DMS153 treated with DMSO at 0.1 percent for 48 hours (cell line): ENCODE data around the gene RNU1-2.
A peak's percentile ranks its signal among the peaks of the same experiment; 100 is the strongest.
"Not testable (repeated sequence)": the region's sequence is repeated elsewhere in the genome, so short reads cannot be mapped to it uniquely, and the experiment has no call there.

Experiments
- DNase-seq: peaks from one replicate; lab custom pipeline; 2025; ENCODE audit not compliant: unreplicated experiment; lab: John Stamatoyannopoulos, UW

Gene RNU1-2

DNA sequence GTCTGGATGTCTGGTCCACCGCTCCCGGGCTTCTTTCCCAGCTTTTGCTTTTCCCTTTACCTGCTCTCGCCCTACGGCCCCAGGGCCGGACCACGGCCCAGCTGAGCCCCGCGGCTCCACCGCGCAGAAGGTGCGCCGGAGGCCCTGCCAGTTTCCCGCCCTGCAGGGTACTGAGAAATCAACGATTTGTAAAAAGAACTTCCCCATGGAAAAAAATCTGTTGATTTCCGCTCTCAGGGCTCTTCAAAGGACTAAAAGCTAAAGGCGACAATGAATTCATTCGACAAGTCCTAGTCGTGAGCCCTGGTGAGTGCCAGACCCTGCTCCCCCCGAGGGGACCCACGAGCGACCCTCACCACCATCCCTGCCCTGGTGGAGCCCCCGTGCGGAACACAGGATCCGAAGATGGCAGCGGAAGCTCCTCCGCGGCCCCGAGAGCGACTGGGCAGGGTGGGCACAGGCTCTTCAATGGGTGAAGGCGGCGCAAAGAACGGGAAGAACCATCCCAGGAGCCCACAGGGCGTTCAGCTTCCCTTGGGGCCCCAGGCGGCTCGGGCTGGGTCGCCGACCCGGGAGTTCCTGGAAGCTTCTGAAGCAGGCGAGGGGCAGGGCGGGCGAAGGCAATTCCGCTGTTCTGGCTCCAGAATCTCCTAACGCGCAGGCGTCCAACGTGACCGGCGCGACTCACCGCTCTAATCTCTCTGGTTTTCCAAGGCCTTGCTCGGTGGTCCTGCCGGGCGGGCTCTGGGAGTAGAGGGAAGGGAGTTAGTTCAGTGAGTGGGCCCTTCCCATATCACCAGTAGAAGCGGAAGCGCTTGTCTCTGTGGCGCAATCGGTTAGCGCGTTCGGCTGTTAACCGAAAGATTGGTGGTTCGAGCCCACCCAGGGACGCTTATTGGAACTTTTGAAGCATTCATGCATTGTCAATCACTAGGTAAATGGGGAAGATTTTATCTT, 6.6 kb upstream of the RNU1-2 start:
- no peak for DNase-seq

DNA sequence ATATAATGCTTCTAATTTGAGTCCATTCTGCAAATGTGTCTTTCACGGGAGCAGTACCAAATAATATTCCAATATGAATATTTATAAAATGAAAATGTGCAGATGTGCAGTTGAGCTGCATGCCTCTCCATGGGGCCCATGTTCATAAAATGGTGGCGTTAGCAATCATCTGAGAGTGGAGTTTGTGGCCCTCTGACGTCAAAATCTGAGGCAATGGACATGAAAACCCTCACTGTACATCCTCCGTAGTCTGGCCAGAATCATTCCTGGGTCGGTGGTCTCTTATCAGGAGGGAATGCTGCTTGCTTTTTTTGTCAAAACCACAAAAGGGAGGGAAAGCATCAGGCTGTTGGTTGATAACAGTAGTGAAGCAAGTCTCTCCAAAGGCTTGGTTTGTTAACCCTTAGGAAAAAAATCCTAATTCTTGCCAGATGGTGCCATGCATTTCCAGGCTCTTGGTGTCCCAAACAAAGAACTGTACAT, 5.2 kb upstream of the RNU1-2 start:
- not testable (repeated sequence) for DNase-seq

DNA sequence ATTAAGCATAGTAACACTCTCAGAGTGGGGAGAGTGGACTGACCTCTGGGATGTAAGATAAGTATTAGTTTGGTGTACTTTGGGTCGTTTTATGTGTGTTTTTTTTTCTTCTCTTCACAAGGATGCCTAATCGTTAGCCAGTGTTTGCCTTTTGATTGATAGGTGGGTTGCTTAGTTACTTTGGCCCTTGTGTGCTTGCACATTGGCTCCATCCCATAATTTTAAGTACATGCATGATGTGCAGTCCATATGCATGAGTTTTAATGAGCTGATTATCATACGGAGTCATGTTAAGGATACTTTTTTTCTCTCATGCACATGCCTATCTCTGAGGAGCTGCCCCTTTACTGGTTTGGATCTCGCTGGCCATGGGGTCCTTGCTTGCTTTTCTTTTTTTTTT, 4.7 kb upstream of the RNU1-2 start:
- not testable (repeated sequence) for DNase-seq

DNA sequence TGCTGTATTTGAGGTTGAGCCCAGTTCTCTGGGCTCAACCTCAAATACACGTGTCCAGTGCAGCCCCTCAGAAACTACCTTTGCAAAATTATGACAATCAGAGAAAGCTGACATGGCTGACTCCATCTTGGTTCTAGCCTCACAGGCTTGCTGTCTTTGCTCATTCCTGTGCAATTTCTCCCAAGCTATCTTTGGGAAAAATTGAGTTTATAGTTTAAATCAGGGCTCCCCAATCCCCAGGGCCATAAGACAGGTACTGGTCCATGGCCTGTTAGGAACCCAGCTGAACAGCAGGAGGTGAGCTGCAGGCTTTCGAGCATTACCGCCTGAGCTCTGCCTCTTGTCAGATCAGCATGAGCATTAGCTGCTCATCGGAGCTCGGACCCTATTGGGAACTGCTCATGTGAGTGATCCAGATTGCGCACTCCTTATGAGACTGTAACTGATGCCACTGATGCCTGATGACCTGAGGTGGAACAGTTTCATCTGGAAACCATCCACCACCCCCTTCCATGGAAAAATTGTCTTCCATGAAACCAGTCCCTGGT, 2.7 kb upstream of the RNU1-2 start:
- not testable (repeated sequence) for DNase-seq

DNA sequence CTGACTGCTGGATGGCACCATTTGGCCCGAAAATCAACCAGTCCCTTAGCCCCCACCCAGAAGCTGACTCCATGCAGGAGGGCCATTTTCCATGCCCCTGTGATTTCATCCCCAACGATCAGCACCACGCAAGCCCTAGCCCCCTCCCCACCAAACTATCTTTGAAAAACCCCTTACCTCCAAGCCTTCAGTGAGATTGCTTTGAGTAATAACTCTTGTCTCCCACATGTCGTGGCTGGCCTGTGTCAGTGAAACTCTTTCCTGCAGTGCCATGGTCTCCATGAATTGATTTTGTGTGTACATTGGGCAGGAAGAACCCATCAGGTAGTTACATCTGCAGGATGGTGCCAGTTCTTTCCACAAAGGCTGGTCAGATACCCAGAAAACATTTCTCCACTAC, 2.0 kb upstream of the RNU1-2 start:
- not testable (repeated sequence) for DNase-seq

DNA sequence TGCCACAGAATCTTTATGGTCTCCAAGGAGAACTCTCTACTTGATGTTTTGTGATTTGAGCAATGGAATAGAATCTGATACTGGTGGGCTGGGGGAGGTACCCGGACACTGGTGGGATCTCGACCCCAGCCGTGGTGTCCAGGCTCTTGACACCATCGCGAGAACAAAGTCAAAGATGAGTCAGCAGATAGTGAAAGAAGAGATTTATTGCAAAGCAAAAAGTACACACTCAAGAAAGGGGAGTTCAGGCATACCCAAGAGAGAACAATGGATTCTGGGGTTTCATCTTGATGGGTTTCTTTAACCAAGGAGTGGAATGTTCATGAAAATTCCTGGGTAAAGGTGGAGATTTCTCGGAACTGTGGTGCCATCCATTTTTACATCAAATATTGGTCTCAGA, 1.4 kb upstream of the RNU1-2 start:
- DNase-seq, result not testable (repeated sequence)

DNA sequence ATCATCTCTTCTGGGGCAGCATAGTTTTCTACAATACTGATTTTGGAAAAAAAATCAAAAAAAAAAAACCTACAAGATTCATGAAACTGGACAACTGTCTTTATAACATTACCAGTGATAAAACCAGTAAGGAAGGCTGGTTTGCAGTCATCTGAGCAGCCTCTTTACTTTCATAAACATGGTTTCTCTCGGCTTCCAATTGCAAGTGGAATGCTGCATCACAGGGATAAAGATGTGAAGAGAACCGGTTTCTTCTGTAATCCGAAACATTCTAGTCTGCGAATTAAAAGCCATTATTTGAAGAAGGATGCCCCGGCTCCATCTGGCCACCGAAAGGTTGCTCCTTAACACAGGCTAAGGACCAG, 565 bp upstream of the RNU1-2 start:
- DNase-seq, result not testable (repeated sequence)

DNA sequence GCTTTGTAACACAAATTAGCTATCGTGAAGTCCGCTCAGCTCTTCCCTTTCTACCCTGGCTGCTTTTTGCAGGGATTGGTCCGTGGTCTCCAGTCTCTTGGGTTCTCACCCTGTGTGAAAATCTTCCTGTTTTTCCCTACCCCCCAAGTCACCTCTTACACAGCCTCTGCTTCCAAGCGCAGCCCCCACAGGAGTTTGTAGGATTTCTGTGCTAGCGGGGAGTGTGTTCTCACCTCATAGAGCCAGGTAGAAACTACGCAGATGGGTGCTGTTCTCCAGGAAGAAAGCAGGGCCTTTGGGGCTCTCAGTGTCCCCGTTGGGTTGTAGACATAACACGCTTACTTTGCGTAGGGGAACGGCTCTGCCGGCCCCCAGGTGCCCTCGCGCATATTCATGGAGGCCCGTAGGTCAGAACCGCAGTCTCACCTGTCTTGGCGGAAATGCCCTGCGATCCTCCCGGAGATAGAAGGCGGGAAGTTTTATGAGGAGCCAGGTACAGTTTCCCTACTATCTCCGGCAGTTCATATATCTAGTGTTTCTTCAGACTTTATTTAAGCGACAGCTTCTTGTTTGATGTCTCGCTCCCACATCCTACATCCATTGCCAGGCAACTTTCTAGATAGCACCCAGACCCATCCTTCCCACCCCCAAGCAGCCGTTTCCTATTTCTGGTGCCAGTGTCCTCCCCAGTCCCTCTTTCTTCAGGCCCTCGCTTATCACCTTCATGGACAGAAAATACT, 706 bp downstream of the RNU1-2 start:
- not testable (repeated sequence) for DNase-seq

DNA sequence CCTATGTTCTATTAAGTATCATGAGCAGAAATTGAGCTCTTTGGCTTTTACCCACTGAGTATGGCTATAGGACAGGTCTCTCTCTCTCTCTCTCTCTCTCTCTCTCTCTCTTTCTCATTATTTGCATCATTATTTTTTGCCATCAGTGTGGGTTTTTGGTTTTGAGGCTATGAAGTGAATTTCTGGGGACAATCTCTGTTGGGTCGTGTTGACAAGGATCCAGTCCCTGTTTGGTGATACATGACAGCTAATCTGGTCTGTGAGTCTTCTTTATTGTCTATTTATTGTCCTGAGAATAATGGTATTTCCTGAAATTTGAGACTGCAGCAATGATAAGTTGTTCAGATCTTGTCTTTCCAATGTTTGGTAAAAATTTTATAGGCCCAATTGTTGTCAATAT, 1.9 kb downstream of the RNU1-2 start:
- not testable (repeated sequence) for DNase-seq

DNA sequence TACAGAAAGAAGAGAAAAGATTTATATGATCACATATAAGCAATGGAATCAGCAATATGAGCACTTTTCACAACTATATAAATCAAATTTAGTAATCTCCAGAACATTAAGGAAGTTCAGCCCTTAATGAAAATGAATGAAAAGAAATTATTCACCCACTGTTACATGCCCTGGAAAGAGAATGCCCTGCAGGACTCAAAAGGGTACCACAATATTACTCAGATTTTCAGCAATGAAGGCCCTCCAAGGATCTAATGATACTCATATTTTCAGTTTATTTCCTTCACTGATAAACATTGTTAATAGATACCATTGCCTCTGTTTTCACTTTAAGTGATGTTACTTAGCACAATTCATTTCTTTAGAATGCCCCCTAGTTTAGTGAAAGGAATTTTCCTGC, 2.5 kb downstream of the RNU1-2 start:
- DNase-seq, result not testable (repeated sequence)

DNA sequence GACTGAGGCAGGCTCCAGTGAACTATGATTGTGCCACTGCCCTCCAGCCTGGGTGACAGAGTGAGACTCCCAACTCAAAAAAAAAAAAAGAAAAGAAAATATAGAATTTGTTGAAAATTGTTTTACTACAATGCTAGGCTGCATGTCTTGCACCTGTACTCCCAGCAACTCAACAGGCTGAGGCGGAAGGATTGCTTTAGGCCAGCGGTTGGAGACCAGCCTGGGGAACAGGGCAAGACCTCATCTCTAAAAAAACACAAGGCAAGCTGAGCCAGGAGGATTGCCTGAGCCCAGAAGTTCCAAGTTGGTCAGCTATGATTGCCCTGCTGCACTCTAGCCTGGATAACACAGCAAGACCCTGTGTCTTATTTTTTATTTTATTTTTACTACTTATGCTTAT, 3.2 kb downstream of the RNU1-2 start:
- not testable (repeated sequence) for DNase-seq

DNA sequence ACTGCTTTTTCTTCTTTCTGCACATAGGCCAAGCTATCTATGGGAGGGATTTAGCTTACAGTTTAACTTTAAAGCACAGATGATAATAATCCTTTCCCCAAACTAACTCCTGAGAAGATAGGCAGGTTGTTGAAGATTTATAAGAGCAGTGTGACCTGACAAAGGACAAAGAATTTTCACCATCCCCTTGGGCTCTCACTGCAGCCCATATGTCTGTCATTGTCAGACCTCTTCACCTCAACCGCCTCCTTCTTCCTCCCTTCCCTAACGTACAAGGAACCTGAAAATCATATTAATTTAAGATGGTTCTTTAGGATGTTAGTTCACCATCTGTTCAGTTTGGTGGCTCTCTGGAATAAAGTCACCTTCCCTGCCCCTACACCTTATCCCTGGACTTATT, 5.0 kb downstream of the RNU1-2 start:
- no peak for DNase-seq

DNA sequence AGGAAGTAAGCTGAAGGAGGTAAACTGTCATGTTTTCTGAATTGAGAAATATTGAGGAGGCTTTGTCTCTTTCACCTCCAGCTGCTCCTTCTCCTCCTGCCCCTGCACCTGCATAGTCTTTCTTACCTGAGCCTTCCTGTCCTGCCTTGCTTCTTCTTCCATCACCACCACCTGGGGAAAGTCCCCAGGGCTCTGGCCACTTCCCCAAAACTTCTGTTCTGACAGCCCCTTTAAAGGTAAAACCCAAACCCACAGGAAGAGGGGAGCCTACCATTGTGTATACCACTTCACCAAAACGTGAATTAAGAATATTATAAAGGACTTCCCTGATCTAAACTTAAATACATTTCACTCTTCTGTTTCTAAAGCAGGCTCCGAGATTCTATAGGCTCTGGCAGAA, 5.6 kb downstream of the RNU1-2 start:
- DNase-seq, result not testable (repeated sequence)

DNA sequence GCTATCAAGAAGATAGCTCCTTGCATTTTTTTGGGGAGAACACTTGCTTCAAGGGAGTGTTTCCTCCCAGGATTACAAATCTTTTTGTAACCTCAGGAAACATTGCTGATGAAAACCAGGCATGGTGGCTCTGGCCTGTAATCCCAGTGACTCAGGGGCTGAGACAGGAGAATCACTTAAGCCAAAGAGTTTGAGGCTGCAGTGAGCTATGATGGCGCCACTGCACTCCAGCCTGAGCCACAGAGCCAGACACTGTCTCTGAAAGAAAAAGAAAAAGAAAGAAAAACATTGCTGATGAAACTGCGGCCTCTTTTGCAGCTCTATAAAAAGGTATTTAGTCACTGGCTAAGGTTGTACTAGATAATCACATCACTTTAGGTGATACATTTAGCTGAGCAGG, 7.3 kb downstream of the RNU1-2 start:
- DNase-seq, result no peak

DNA sequence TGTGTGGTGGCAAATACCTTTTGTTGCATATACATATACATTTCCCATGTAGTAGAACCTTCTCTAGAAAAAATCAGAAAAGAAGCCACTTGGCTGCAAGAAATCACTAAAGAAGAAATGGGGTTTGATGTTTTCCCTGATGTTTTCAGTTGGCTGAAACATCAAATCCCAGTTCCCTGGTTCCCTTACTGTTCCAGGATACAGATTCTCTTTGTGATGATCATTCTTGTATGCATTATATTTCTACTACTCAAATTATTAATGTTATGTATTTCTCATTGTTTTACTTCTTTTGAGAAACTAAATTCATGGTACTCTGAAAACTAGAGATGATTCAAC, 7.6 kb downstream of the RNU1-2 start:
- no peak for DNase-seq

DNA sequence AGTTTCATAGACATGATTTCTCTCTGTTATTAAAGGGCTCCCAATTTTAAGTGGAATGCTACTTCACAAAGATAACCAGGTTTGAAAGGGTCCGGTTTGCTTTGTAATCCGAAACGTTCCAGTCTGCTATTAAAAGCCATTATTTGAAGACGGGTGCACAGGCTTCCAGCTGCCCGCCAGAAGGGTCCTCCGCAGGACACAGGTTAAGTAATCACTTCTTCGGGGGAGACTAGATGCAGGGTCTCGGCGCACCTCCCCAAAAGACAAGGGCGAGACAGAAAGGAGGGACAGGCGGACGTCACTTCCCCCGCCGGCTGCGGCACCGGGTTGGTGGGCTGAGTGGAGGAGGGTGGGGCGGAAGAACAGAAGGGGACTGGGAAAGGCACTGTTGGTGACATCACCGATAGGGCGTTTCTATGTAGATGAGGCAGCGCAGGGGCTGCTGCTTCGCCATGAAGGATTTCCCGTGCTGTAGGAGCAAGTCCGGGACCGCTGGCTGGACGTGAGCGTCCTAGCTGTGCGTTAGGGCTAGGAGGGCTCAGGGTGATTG, 8.9 kb downstream of the RNU1-2 start:
- DNase-seq, result peak; percentile 97

DNA sequence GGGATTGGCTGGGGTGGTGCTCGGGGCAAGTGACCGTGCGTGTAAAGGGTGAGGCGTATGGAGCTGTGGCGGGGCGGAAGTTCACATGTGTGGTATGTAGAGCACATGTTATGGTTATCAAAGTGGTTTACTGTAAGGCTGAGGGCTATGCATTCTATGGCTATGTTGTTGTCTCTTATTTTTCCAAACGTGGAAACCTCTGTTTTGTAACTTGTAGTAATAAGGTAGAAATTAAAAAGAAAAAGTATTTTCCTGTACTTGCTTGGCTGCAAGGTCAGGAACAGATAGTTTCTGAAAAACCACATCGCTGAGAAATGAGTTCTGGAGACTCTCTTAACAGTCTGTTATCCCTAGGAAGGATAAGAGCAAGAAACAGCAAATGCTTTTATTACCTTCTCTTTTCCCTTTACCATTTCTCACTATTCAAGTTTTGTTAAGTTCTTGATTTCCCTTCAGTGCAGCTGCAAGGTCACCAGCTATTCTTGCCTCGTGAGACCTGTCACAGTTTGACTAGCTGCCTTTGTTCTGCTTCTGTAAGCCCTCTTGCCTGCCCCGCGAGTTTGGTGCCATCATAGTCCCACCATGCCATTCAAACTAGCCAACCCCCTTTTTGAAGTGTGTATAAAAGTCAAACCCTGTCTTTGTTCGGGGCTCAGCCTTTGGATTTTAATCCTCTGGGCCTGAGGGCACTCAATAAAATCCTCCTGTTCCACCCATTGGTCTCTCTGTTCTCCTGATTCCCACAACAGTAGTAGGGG, 9.5 kb downstream of the RNU1-2 start:
- peak; percentile 53 for DNase-seq

DNA sequence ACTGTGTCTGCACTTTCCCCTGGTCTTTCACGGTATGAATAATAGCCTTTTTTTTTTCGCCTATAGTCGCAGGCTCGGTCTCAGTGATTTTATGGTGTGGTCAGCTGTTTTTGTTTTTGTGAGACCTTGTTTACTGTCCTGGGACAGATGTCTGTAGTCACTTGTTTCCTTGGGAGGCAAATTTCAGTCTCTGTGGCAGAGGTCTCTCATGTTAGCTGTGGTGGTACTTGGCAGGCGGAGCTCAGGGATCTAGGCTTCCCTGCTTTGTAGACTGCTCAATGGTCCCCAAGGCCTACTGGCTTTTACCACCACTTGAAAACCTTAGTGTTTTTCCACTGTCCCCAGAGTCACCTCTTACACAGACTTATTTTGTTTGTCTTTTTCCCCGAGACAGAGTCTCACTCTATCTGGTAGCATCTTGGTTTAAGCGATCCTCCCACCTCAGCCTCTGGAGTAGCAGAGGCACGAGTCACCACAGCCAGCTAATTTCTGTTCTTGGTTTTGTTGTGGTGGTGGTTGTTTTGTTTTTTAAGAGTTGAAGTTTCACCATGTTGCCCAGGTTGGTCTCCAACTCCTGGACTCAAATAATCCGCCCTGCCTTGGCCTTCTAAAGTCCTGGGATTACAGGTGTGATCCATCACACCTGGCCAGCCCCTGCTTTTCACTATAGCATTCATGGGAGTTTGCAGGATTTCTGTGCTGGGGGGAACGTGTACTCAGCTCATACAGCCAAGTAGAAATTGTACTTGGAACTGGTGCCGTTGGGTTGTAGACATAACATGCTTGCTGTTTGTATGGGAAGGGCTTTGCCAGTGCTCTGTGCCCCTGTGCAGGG, 10.3 kb downstream of the RNU1-2 start:
- no peak for DNase-seq

DNA sequence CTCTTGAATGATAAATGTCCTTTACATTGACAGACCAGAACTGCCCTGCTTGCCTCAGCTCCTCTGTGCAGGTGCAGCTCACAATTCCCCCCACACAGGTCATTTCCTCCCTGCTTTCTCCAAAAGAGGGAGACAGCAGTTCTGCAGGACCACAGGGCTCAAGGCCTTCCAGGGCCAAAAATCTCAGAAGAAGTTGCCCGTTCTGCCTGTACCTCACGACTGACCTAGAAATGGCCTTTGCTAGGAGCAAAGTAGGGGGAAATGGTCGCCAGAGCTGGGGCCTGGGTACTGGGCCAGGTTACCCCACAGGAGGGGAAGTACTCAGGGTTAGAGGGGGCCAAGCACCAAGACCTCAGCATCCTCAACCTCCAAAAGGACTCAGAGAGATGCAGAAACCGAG, 11.1 kb downstream of the RNU1-2 start:
- no peak for DNase-seq
